ENCODE results near the gene TBX10. TPM values are rescaled to one million over a fixed set of nuclear protein-coding genes. Genes with fewer than 3 reads are reported as not detected.

TBX10 gene
- total RNA-seq, 1 donor from 2014 or later: 0.14 TPM

DNA sequence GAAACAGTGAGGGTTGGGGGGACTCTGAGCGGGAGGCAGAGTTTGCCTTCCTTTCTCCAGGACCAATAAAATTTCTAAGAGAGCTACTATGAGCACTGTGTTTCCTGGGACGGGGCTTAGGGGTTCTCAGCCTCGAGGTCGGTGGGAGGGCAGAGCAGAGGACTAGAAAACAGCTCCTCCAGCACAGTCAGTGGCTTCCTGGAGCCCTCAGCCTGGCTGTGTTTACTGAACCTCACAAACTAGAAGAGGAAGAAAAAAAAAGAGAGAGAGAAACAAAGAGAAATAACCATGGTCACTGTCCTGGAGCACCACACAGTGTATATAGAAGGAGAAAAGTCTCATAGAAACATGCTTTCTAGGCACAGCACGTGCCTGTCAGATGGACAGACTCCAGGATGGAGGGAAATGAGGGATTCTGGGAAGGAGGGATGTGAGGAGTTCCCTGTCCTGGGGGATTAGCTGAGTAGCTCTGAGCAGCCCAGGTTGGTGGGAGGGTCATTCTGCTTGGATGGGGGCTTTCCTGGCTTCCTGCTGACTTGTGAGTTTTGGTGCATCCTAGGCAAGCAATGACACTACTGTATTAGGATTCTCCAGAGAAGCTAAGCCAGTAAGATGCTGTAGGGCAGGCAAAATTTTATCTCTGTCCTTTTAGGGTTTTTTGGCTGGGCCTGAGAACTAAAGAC, 52.9 kb downstream of the TBX10 start:
- H3K9me3 ChIP-seq (replicated peaks): no peaks in the 10 kb centered on the region
- H3K36me3 ChIP-seq: peaks cover 37% of the 10 kb centered on the region
- intact Hi-C loops (cut with micrococcal nuclease): no loop called here
- H3K27me3 ChIP-seq (ENCODE audit: low read depth): no peaks in the 10 kb centered on the region
- peaks cover 24% of the 10 kb centered on the region for H3K4me1 ChIP-seq
- H3K27ac ChIP-seq (replicated peaks): no peak overlapping the region
- H3K4me3 ChIP-seq: no peak overlapping the region
- no peak for DNase-seq
- TF ChIP-seq, protein P1, sequence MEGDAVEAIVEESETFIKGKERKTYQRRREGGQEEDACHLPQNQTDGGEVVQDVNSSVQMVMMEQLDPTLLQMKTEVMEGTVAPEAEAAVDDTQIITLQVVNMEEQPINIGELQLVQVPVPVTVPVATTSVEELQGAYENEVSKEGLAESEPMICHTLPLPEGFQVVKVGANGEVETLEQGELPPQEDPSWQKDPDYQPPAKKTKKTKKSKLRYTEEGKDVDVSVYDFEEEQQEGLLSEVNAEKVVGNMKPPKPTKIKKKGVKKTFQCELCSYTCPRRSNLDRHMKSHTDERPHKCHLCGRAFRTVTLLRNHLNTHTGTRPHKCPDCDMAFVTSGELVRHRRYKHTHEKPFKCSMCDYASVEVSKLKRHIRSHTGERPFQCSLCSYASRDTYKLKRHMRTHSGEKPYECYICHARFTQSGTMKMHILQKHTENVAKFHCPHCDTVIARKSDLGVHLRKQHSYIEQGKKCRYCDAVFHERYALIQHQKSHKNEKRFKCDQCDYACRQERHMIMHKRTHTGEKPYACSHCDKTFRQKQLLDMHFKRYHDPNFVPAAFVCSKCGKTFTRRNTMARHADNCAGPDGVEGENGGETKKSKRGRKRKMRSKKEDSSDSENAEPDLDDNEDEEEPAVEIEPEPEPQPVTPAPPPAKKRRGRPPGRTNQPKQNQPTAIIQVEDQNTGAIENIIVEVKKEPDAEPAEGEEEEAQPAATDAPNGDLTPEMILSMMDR (IDR thresholded peaks at IDR 0.05; ENCODE audit: borderline replicate concordance): no peak

GRCh38 chr11:67585911-67586310, 53.7 kb downstream of the TBX10 start:
- H3K36me3 ChIP-seq: peaks cover 37% of the 10 kb centered on the region
- TF ChIP-seq, protein P1 (IDR thresholded peaks at IDR 0.05; ENCODE audit: borderline replicate concordance): no peak
- H3K4me3 ChIP-seq: no peak overlapping the region
- H3K9me3 ChIP-seq (replicated peaks): no peaks in the 10 kb centered on the region
- DNase-seq: no peak
- no peak overlapping the region for H3K27ac ChIP-seq (replicated peaks)
- no peaks in the 10 kb centered on the region for H3K27me3 ChIP-seq (ENCODE audit: low read depth)
- H3K4me1 ChIP-seq: peaks cover 24% of the 10 kb centered on the region
- intact Hi-C loops (cut with micrococcal nuclease): no loop called here

DNA sequence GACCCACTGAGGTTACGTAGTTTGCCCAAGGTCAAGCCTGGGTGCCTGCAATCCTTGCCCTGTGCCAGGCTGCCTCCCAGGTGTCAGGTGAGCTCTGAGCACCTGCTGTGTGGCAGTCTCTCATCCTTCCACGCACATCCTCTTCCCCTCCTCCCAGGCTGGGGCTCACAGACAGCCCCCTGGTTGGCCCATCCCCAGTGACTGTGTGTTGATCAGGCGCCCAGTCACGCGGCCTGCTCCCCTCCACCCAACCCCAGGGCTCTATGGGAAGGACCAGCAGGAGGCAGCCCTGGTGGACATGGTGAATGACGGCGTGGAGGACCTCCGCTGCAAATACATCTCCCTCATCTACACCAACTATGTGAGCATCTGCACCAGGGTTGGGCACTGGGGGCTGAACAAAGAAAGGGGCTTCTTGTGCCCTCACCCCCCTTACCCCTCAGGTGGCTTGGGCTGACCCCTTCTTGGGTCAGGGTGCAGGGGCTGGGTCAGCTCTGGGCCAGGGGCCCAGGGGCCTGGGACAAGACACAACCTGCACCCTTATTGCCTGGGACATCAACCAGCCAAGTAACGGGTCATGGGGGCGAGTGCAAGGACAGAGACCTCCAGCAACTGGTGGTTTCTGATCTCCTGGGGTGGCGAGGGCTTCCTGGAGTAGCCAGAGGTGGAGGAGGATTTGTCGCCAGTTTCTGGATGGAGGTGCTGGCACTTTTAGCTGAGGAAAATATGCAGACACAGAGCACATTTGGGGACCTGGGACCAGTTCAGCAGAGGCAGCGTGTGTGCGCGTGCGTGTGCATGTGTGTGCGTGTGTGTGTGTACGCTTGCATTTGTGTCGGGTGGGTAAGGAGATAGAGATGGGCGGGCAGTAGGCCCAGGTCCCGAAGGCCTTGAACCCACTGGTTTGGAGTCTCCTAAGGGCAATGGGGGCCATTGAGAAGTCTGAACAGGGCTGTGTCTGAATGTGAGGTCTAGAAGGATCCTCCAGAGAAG, 54.4 kb downstream of the TBX10 start:
- DNase-seq: no peak
- peaks cover 24% of the 10 kb centered on the region for H3K4me1 ChIP-seq
- no peaks in the 10 kb centered on the region for H3K27me3 ChIP-seq (ENCODE audit: low read depth)
- no peaks in the 10 kb centered on the region for H3K9me3 ChIP-seq (replicated peaks)
- peak overlapping the region; percentile 99 for H3K27ac ChIP-seq (replicated peaks)
- H3K4me3 ChIP-seq: peak overlapping the region; percentile 91
- TF ChIP-seq, protein P1 (IDR thresholded peaks at IDR 0.05; ENCODE audit: borderline replicate concordance): no peak
- H3K36me3 ChIP-seq: peaks cover 37% of the 10 kb centered on the region
- intact Hi-C loops (cut with micrococcal nuclease): no loop called here

GRCh38 chr11:67584205-67584880, 55.2 kb downstream of the TBX10 start:
- peak; percentile 75 for DNase-seq
- TF ChIP-seq, protein P1 (IDR thresholded peaks at IDR 0.05; ENCODE audit: borderline replicate concordance): no peak
- H3K9me3 ChIP-seq (replicated peaks): no peaks in the 10 kb centered on the region
- no peaks in the 10 kb centered on the region for H3K27me3 ChIP-seq (ENCODE audit: low read depth)
- peak overlapping the region; percentile 99 for H3K27ac ChIP-seq (replicated peaks)
- peaks cover 34% of the 10 kb centered on the region for H3K36me3 ChIP-seq
- intact Hi-C loops (cut with micrococcal nuclease): no loop called here
- peak overlapping the region; percentile 91 for H3K4me3 ChIP-seq
- peaks cover 24% of the 10 kb centered on the region for H3K4me1 ChIP-seq

Measured in left ventricle myocardium inferior (tissue), 1 donor.